ENCODE data around the gene UCN. TPM values are rescaled to one million over a fixed set of nuclear protein-coding genes. Genes with fewer than 3 reads are reported as not detected.

The UCN gene
- total and polyA plus RNA-seq, 2 donors (not counting 1 experiment from before 2014, with no cell fraction given) = 3.6 to 4.5 TPM

- no peak for DNase-seq
- Histone ChIP-seq H3K27me3 (replicated peaks in 1 of 4; ENCODE audit: control extremely low read depth in 1 of 4, control insufficient read depth in 3 of 4, insufficient read depth in 4 of 4, low read length in 3 of 4) (peaks cover 0 to 6% (median 0%) of the 10 kb centered on the region in 4 experiments), H3K4me1 (ENCODE audit: control insufficient read depth in 2 of 2, insufficient read depth in 2 of 2, low read length in 2 of 2) (peaks cover 5 to 10% of the 10 kb centered on the region in 2 donors), H4K20me1 (ENCODE audit: control insufficient read depth, insufficient read depth, low read length, poor library complexity, severe bottlenecking) (no peaks in the 10 kb centered on the region), H3K9me3 (ENCODE audit: control extremely low read depth in 1 of 3, control insufficient read depth in 2 of 3, insufficient read depth in 1 of 3, low read length in 2 of 3) (no peaks in the 10 kb centered on the region), H3K4me2 (replicated peaks; ENCODE audit: low read depth, low read length, poor library complexity, severe bottlenecking) (no peak overlapping the region), H2AFZ (ENCODE audit: insufficient read depth, low read depth, low read length, poor library complexity, severe bottlenecking) (no peak overlapping the region), H3K4me3 (ENCODE audit: control extremely low read depth in 1 of 5, extremely low read depth in 1 of 5, insufficient read depth in 1 of 5, low read depth in 2 of 5, low read length in 4 of 5) (no peak overlapping the region), H3K79me2 (ENCODE audit: control insufficient read depth, insufficient read depth, low read length) (no peaks in the 10 kb centered on the region), H3K27ac (ENCODE audit: low read length in 2 of 2) (no peak overlapping the region), H3K9ac (ENCODE audit: low read length) (no peak overlapping the region), H3K36me3 (replicated peaks in 1 of 2; ENCODE audit: control extremely low read depth in 1 of 2, control insufficient read depth in 1 of 2, extremely low read depth in 1 of 2, insufficient read depth in 2 of 2, low read length in 1 of 2) (no peaks in the 10 kb centered on the region)
- Mint-ChIP-seq H3K9me3 (ENCODE audit: insufficient read depth) (no peaks in the 10 kb centered on the region), H3K27ac (no peak overlapping the region), H3K27me3 (peaks cover 21% of the 10 kb centered on the region), H3K4me1 (peaks cover 2% of the 10 kb centered on the region), H3K4me3 (no peak overlapping the region)
- intact Hi-C loops (cut with micrococcal nuclease) = no loop called here
- WGBS (ENCODE audit: insufficient coverage) = no CpG with 5 or more reads among the region's 3 CpGs
- ChIA-PET CTCF (interaction anchor here (1.6 to 1.9 kb wide), 2 partner anchors 14 to 327 kb away, joined by 6 to 7 read pairs; no protein-coding TSS in a partner anchor), POLR2A (no interaction called here)
- no peak for ATAC-seq (ENCODE audit: low read depth)
- TF ChIP-seq EZH2 (IDR thresholded peaks at IDR 0.05; ENCODE audit: borderline replicate concordance, insufficient read depth, low read depth, low read length, poor library complexity, severe bottlenecking) = no peak
- TF ChIP-seq CTCF (IDR thresholded peaks at IDR 0.05) = no peak
These were observed 19.6 kb downstream of the UCN start for GRCh38 chr2:27288610-27289009.

- ATAC-seq (ENCODE audit: low read depth) (no peak), DNase-seq (no peak)
- Histone ChIP-seq H3K27ac (ENCODE audit: low read length in 2 of 2) (no peak overlapping the region), H3K4me1 (ENCODE audit: control insufficient read depth in 2 of 2, insufficient read depth in 2 of 2, low read length in 2 of 2) (peaks cover 0 to 4% of the 10 kb centered on the region in 2 donors), H2AFZ (ENCODE audit: insufficient read depth, low read depth, low read length, poor library complexity, severe bottlenecking) (no peak overlapping the region), H3K4me3 (ENCODE audit: control extremely low read depth in 1 of 5, extremely low read depth in 1 of 5, insufficient read depth in 1 of 5, low read depth in 2 of 5, low read length in 4 of 5) (no peak overlapping the region), H3K4me2 (replicated peaks; ENCODE audit: low read depth, low read length, poor library complexity, severe bottlenecking) (no peak overlapping the region), H3K36me3 (replicated peaks in 1 of 2; ENCODE audit: control extremely low read depth in 1 of 2, control insufficient read depth in 1 of 2, extremely low read depth in 1 of 2, insufficient read depth in 2 of 2, low read length in 1 of 2) (no peaks in the 10 kb centered on the region), H3K79me2 (ENCODE audit: control insufficient read depth, insufficient read depth, low read length) (no peaks in the 10 kb centered on the region), H3K9ac (ENCODE audit: low read length) (no peak overlapping the region), H4K20me1 (ENCODE audit: control insufficient read depth, insufficient read depth, low read length, poor library complexity, severe bottlenecking) (no peaks in the 10 kb centered on the region), H3K9me3 (ENCODE audit: control extremely low read depth in 1 of 3, control insufficient read depth in 2 of 3, insufficient read depth in 1 of 3, low read length in 2 of 3) (no peaks in the 10 kb centered on the region), H3K27me3 (replicated peaks in 1 of 4; ENCODE audit: control extremely low read depth in 1 of 4, control insufficient read depth in 3 of 4, insufficient read depth in 4 of 4, low read length in 3 of 4) (peaks cover 0 to 6% (median 3%) of the 10 kb centered on the region in 4 experiments)
- no CpG with 5 or more reads among the region's 6 CpGs for WGBS (ENCODE audit: insufficient coverage)
- POLR2A ChIA-PET = no interaction called here
- Mint-ChIP-seq H3K9me3 (ENCODE audit: insufficient read depth) (no peaks in the 10 kb centered on the region), H3K4me1 (no peaks in the 10 kb centered on the region), H3K4me3 (no peak overlapping the region), H3K27ac (no peak overlapping the region), H3K27me3 (peaks cover 34% of the 10 kb centered on the region)
- TF ChIP-seq EZH2 (IDR thresholded peaks at IDR 0.05; ENCODE audit: borderline replicate concordance, insufficient read depth, low read depth, low read length, poor library complexity, severe bottlenecking) = no peak
- TF ChIP-seq CTCF (IDR thresholded peaks at IDR 0.05) = no peak
- CTCF ChIA-PET = no interaction called here
- intact Hi-C loops (cut with micrococcal nuclease) = no loop called here
These were observed 22.8 kb downstream of the UCN start for GRCh38 chr2:27285481-27285880.
